ENCODE measurements around the gene MYH10. TPM values are rescaled to one million over a fixed set of nuclear protein-coding genes. Genes with fewer than 3 reads are reported as not detected.

The MYH10 gene
- total RNA-seq, 1 donor from 2014 or later, result 378 TPM

- Histone ChIP-seq H3K4me1 (peaks cover 6 to 22% of the 10 kb centered on the region in 2 donors), H3K36me3 (peaks cover 93 to 99% of the 10 kb centered on the region in 2 donors), H3K9me3 (peaks cover 0 to 3% of the 10 kb centered on the region in 2 donors), H3K27me3 (no peaks in the 10 kb centered on the region), H3K4me3 (no peak overlapping the region), H3K27ac (no peak overlapping the region)
- intact Hi-C loops (cut with DNase I), result no loop called here
- no peak for DNase-seq (ENCODE audit: low spot score in 2 of 2)
- TF ChIP-seq CTCF (IDR thresholded peaks at IDR 0.05), result no peak
Observed at GRCh38 chr17:8484465-8484864, 146.1 kb downstream of the MYH10 start.

- peaks cover 98 to 99% of the 10 kb centered on the region in 2 donors for H3K36me3 ChIP-seq
Observed at GRCh38 chr17:8482546-8482945, 148.0 kb downstream of the MYH10 start.

GRCh38 chr17:8481703-8482102, 148.8 kb downstream of the MYH10 start:
- peaks cover 98 to 99% of the 10 kb centered on the region in 2 donors for H3K36me3 ChIP-seq
- intact Hi-C loops (cut with DNase I), result no loop called here

More at GRCh38 chr17:8482546-8482945, 148.0 kb downstream of the MYH10 start:
- peaks cover 0 to 3% of the 10 kb centered on the region in 2 donors for H3K9me3 ChIP-seq
- intact Hi-C loops (cut with DNase I), result no loop called here
- H3K4me1 ChIP-seq, result peaks cover 6 to 22% of the 10 kb centered on the region in 2 donors
- no peak for DNase-seq (ENCODE audit: low spot score in 2 of 2)
- H3K27ac ChIP-seq, result peak overlapping the region; percentile 60 to 61
- TF ChIP-seq CTCF (IDR thresholded peaks at IDR 0.05), result no peak
- no peak overlapping the region for H3K4me3 ChIP-seq
- no peaks in the 10 kb centered on the region for H3K27me3 ChIP-seq

GRCh38 chr17:8481089-8481488, 149.4 kb downstream of the MYH10 start:
- intact Hi-C loops (cut with DNase I), result no loop called here
- Histone ChIP-seq H3K4me1 (peaks cover 6 to 22% of the 10 kb centered on the region in 2 donors), H3K9me3 (peaks cover 0 to 3% of the 10 kb centered on the region in 2 donors), H3K27me3 (no peaks in the 10 kb centered on the region), H3K36me3 (peaks cover 100% of the 10 kb centered on the region in 2 donors), H3K27ac (peak overlapping the region; percentile 17 to 61), H3K4me3 (no peak overlapping the region)
- TF ChIP-seq CTCF (IDR thresholded peaks at IDR 0.05), result no peak
- DNase-seq (ENCODE audit: low spot score in 2 of 2), result peak in 1 of 2 donors; percentile 48

More at GRCh38 chr17:8481703-8482102, 148.8 kb downstream of the MYH10 start:
- no peak for TF ChIP-seq CTCF (IDR thresholded peaks at IDR 0.05)
- DNase-seq (ENCODE audit: low spot score in 2 of 2), result peak in 1 of 2 donors; percentile 57
- Histone ChIP-seq H3K27me3 (no peaks in the 10 kb centered on the region), H3K9me3 (peaks cover 0 to 3% of the 10 kb centered on the region in 2 donors), H3K4me3 (no peak overlapping the region), H3K27ac (peak overlapping the region; percentile 60 to 61), H3K4me1 (peaks cover 6 to 22% of the 10 kb centered on the region in 2 donors)

- Histone ChIP-seq H3K27me3 (no peaks in the 10 kb centered on the region), H3K36me3 (peaks cover 100% of the 10 kb centered on the region in 2 donors), H3K9me3 (peaks cover 0 to 3% of the 10 kb centered on the region in 2 donors), H3K27ac (peak overlapping the region; percentile 54 to 61), H3K4me3 (no peak overlapping the region), H3K4me1 (peaks cover 6 to 22% of the 10 kb centered on the region in 2 donors)
- intact Hi-C loops (cut with DNase I), result no loop called here
- no peak for TF ChIP-seq CTCF (IDR thresholded peaks at IDR 0.05)
- peak in 1 of 2 donors; percentile 62 for DNase-seq (ENCODE audit: low spot score in 2 of 2)
Observed at GRCh38 chr17:8480011-8480976, 150.2 kb downstream of the MYH10 start.
